A673 (cell line): ENCODE measurements around the gene MAEL.

Experiments used
- EZH2 ChIP-seq: fragments of 200-600 bp; sonication (generic); IDR thresholded peaks from 2 replicates; pipeline ENCODE4 v1.6.1; 2017; ENCODE audit warnings: borderline replicate concordance, low read depth, mild to moderate bottlenecking, mixed read lengths, antibody characterized with exemption, low read length; ENCODE audit not compliant: poor library complexity, severe bottlenecking
- TF ChIP-seq, protein P1 (sequence below): fragments of 300-800, 200-600 bp; sonication (generic); conservative IDR thresholded peaks from 2 replicates; pipeline ENCODE4 v1.5.1; 2017; ENCODE audit warnings: low read depth, mild to moderate bottlenecking, antibody characterized with exemption, low read length, moderate library complexity, mixed read lengths

DNA sequence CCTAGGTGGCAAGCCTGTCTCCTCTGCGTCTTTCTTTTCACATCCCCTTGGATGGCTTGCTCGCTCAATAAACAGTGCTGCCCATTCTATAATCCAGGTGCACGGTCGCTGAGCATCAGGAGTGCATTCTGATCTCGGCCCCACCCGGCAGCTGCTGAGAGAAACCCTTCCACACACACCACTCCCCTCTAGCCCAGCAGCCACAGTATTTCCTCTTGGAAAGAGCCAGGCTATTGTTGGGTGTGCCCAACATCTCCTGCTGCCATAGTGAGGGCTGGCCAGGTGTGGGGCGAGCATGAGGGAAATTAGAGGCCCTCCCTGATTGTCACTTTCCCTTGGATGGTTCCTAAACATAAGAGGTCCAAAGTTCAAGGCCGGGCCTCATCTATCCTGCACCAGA lies 76.4 kb downstream of the MAEL start:
- TF ChIP-seq, protein P1, sequence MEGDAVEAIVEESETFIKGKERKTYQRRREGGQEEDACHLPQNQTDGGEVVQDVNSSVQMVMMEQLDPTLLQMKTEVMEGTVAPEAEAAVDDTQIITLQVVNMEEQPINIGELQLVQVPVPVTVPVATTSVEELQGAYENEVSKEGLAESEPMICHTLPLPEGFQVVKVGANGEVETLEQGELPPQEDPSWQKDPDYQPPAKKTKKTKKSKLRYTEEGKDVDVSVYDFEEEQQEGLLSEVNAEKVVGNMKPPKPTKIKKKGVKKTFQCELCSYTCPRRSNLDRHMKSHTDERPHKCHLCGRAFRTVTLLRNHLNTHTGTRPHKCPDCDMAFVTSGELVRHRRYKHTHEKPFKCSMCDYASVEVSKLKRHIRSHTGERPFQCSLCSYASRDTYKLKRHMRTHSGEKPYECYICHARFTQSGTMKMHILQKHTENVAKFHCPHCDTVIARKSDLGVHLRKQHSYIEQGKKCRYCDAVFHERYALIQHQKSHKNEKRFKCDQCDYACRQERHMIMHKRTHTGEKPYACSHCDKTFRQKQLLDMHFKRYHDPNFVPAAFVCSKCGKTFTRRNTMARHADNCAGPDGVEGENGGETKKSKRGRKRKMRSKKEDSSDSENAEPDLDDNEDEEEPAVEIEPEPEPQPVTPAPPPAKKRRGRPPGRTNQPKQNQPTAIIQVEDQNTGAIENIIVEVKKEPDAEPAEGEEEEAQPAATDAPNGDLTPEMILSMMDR = no peak
- TF ChIP-seq EZH2 = no peak
